CD4-positive, alpha-beta T cell treated with Interleukin-6 for 4 hours (primary cell): Measurements from ENCODE around the gene PTCD1.
"Not testable (repeated sequence)": the region's sequence is repeated elsewhere in the genome, so short reads cannot be mapped to it uniquely, and the experiment has no call there.

Source experiments
- DNase-seq: peaks from one replicate; pipeline ENCODE4 v3.0.0-alpha.2; 2020; ENCODE audit warnings: mixed read lengths

Gene PTCD1

GRCh38 chr7:99448855-99449254 is 10.3 kb upstream of the PTCD1 start:
- no peak for DNase-seq

- peak; percentile 13 for DNase-seq
Measured at GRCh38 chr7:99447943-99448342, 9.3 kb upstream of the PTCD1 start.

- DNase-seq: no peak
Measured at GRCh38 chr7:99446096-99446495, 7.5 kb upstream of the PTCD1 start.

- DNase-seq: no peak
Measured at GRCh38 chr7:99440195-99440594, 1.6 kb upstream of the PTCD1 start.

GRCh38 chr7:99437946-99438572 is 539 bp downstream of the PTCD1 start:
- DNase-seq: peak; percentile 6

GRCh38 chr7:99433158-99433557 is 5.4 kb downstream of the PTCD1 start:
- DNase-seq: no peak

- DNase-seq: not testable (repeated sequence)
Measured at GRCh38 chr7:99431756-99432540, 6.7 kb downstream of the PTCD1 start.

GRCh38 chr7:99429756-99430155 is 8.8 kb downstream of the PTCD1 start:
- no peak for DNase-seq

GRCh38 chr7:99428972-99429566 is 9.5 kb downstream of the PTCD1 start:
- peak; percentile 37 for DNase-seq

- no peak for DNase-seq
Measured at GRCh38 chr7:99424932-99425730, 13.5 kb downstream of the PTCD1 start.

GRCh38 chr7:99422625-99423024 is 16.0 kb downstream of the PTCD1 start:
- DNase-seq: no peak

GRCh38 chr7:99422186-99422585 is 16.4 kb downstream of the PTCD1 start:
- no peak for DNase-seq

GRCh38 chr7:99420986-99421385 is 17.6 kb downstream of the PTCD1 start:
- DNase-seq: no peak

GRCh38 chr7:99420213-99420612 is 18.4 kb downstream of the PTCD1 start:
- no peak for DNase-seq

GRCh38 chr7:99419323-99420021 is 19.1 kb downstream of the PTCD1 start:
- DNase-seq: no peak

GRCh38 chr7:99418260-99418659 is 20.3 kb downstream of the PTCD1 start:
- DNase-seq: no peak

- DNase-seq: peak; percentile 23
Measured at GRCh38 chr7:99415513-99416127, 23.0 kb downstream of the PTCD1 start.

- no peak for DNase-seq
Measured at GRCh38 chr7:99410635-99411034, 28.0 kb downstream of the PTCD1 start.

GRCh38 chr7:99409806-99410205 is 28.8 kb downstream of the PTCD1 start:
- no peak for DNase-seq

GRCh38 chr7:99409192-99409572 is 29.4 kb downstream of the PTCD1 start:
- DNase-seq: peak; percentile 15

- DNase-seq: peak; percentile 90
Measured at GRCh38 chr7:99408379-99409191, 30.0 kb downstream of the PTCD1 start, which contains the start of the genes BUD31 and PDAP1. Gene BUD31 (plus strand): TSS chr7:99408969. CDS start chr7:99411093, 2,124 bp downstream. Gene PDAP1 (minus strand): TSS chr7:99408597. CDS start chr7:99408548, 49 bp downstream.
